Mesodermal cell (in vitro differentiated cells): ENCODE data around the gene ZNF765.
"Not testable (repeated sequence)": the region's sequence is repeated elsewhere in the genome, so short reads cannot be mapped to it uniquely, and the experiment has no call there.

Experiments
- H3K27ac ChIP-seq: 2 replicates; pipeline ENCODE4 v1.7.0; 2013; ENCODE audit warnings: mild to moderate bottlenecking, low read depth, low read length, moderate library complexity; ENCODE audit not compliant: severe bottlenecking
- H3K36me3 ChIP-seq: 2 replicates; pipeline ENCODE4 v1.7.1; 2013; ENCODE audit warnings: mild to moderate bottlenecking, low read length, moderate library complexity; ENCODE audit not compliant: control insufficient read depth, insufficient read depth
- H3K4me1 ChIP-seq: one replicate; pipeline ENCODE4 v1.7.1; 2013; ENCODE audit warnings: mild to moderate bottlenecking, low read length; ENCODE audit not compliant: insufficient read depth, control insufficient read depth, poor library complexity, severe bottlenecking
- H3K4me3 ChIP-seq: 2 replicates; pipeline ENCODE4 v1.7.0; 2013; ENCODE audit warnings: low read length, control low read depth, mild to moderate bottlenecking; ENCODE audit not compliant: insufficient read depth, poor library complexity, severe bottlenecking; ENCODE audit errors: extremely low read depth
- H3K9me3 ChIP-seq: 2 replicates; pipeline ENCODE4 v1.7.1; 2013; ENCODE audit warnings: mild to moderate bottlenecking, low read length, moderate library complexity; ENCODE audit not compliant: control insufficient read depth
- WGBS, 2 experiments: methylation state at CpG; one replicate each; pipeline ENCODE4 v1.1.5; 2013; ENCODE audit warnings: missing lambda C conversion rate in 2 of 2; ENCODE audit not compliant: insufficient coverage in 2 of 2; 5-methylcytosine and 5-hydroxymethylcytosine counted together

ZNF765 gene

GRCh38 chr19:53461866-53462265 is 66.9 kb downstream of the ZNF765 start:
- Histone ChIP-seq H3K27ac (no peak overlapping the region), H3K36me3 (peaks cover 13% of the 10 kb centered on the region), H3K4me1 (no peaks in the 10 kb centered on the region), H3K4me3 (no peak overlapping the region), H3K9me3 (peaks cover 10% of the 10 kb centered on the region)
- WGBS, 2 experiments, result 88 to 98% methylated on average over 4 of the region's 6 CpGs

GRCh38 chr19:53462861-53463260 is 67.9 kb downstream of the ZNF765 start:
- H3K27ac ChIP-seq, result no peak overlapping the region
- no peak overlapping the region for H3K4me3 ChIP-seq
- peaks cover 5% of the 10 kb centered on the region for H3K36me3 ChIP-seq
- WGBS, 2 experiments, result 94 to 96% methylated on average over 13 to 14 of the region's 14 CpGs
- H3K4me1 ChIP-seq, result no peaks in the 10 kb centered on the region
- H3K9me3 ChIP-seq, result peaks cover 3% of the 10 kb centered on the region

- Histone ChIP-seq H3K4me1 (no peaks in the 10 kb centered on the region), H3K4me3 (no peak overlapping the region), H3K9me3 (peaks cover 3% of the 10 kb centered on the region), H3K36me3 (peaks cover 2% of the 10 kb centered on the region), H3K27ac (no peak overlapping the region)
- WGBS, 2 experiments, result 82 to 85% methylated on average over 4 to 15 of the region's 19 CpGs
Observed at GRCh38 chr19:53463263-53463662, 68.3 kb downstream of the ZNF765 start.

- peak overlapping the region; percentile 76 for H3K4me3 ChIP-seq
- 38 to 41% methylated on average over 11 to 12 of the region's 31 CpGs for WGBS, 2 experiments
- peaks cover 6% of the 10 kb centered on the region for H3K36me3 ChIP-seq
- peaks cover 3% of the 10 kb centered on the region for H3K4me1 ChIP-seq
- H3K9me3 ChIP-seq, result peaks cover 3% of the 10 kb centered on the region
- H3K27ac ChIP-seq, result peak overlapping the region; percentile 13
Observed at GRCh38 chr19:53466726-53467484, 72.0 kb downstream of the ZNF765 start.

- peak within 1 kb of the TSS; percentile 89 for H3K27ac ChIP-seq
- peaks cover 13% of the 10 kb centered on the region for H3K36me3 ChIP-seq
- WGBS, 2 experiments, result 0% methylated on average over 44 to 52 of the region's 55 CpGs
- peak within 1 kb of the TSS; percentile 76 for H3K4me3 ChIP-seq
- H3K4me1 ChIP-seq, result peaks cover 3% of the 10 kb centered on the region
- H3K9me3 ChIP-seq, result peaks cover 2% of the 10 kb centered on the region
Observed at GRCh38 chr19:53467485-53468262, 72.7 kb downstream of the ZNF765 start, which contains the start of gene ZNF813. Gene ZNF813 (plus strand): TSS chr19:53467733. CDS start chr19:53483823, 16,090 bp downstream.

- peaks cover 15% of the 10 kb centered on the region for H3K36me3 ChIP-seq
- peak overlapping the region; percentile 76 for H3K4me3 ChIP-seq
- WGBS, 2 experiments, result 0% methylated on average over 1 of the region's 8 CpGs
- H3K9me3 ChIP-seq, H3K4me1 ChIP-seq: not testable (repeated sequence)
- peak overlapping the region; percentile 89 for H3K27ac ChIP-seq
Observed at GRCh38 chr19:53468628-53469027, 73.7 kb downstream of the ZNF765 start.

GRCh38 chr19:53471916-53472315 is 77.0 kb downstream of the ZNF765 start:
- no peak overlapping the region for H3K4me3 ChIP-seq
- H3K4me1 ChIP-seq, result peaks cover 3% of the 10 kb centered on the region
- whole genome bisulfite sequencing, 2 experiments, result 95 to 97% methylated on average over 5 to 6 of the region's 7 CpGs
- H3K36me3 ChIP-seq, result peaks cover 42% of the 10 kb centered on the region
- H3K9me3 ChIP-seq, result peaks cover 6% of the 10 kb centered on the region
- H3K27ac ChIP-seq, result no peak overlapping the region

GRCh38 chr19:53474832-53475231 is 79.9 kb downstream of the ZNF765 start:
- not testable (repeated sequence) for H3K4me1 ChIP-seq, H3K27ac ChIP-seq, H3K4me3 ChIP-seq
- Histone ChIP-seq H3K9me3 (peaks cover 24% of the 10 kb centered on the region), H3K36me3 (peaks cover 67% of the 10 kb centered on the region)
- WGBS, 2 experiments, result 86 to 87% methylated on average over 1 of the region's 1 CpG

GRCh38 chr19:53475470-53475869 is 80.5 kb downstream of the ZNF765 start:
- 78 to 89% methylated on average over 6 of the region's 6 CpGs for WGBS, 2 experiments
- not testable (repeated sequence) for H3K4me3 ChIP-seq, H3K4me1 ChIP-seq, H3K27ac ChIP-seq
- Histone ChIP-seq H3K36me3 (peaks cover 71% of the 10 kb centered on the region), H3K9me3 (peaks cover 31% of the 10 kb centered on the region)
